ENCODE results near the gene HAX1.
"Not testable (repeated sequence)": the region's sequence is repeated elsewhere in the genome, so short reads cannot be mapped to it uniquely, and the experiment has no call there.

Gene HAX1

DNA sequence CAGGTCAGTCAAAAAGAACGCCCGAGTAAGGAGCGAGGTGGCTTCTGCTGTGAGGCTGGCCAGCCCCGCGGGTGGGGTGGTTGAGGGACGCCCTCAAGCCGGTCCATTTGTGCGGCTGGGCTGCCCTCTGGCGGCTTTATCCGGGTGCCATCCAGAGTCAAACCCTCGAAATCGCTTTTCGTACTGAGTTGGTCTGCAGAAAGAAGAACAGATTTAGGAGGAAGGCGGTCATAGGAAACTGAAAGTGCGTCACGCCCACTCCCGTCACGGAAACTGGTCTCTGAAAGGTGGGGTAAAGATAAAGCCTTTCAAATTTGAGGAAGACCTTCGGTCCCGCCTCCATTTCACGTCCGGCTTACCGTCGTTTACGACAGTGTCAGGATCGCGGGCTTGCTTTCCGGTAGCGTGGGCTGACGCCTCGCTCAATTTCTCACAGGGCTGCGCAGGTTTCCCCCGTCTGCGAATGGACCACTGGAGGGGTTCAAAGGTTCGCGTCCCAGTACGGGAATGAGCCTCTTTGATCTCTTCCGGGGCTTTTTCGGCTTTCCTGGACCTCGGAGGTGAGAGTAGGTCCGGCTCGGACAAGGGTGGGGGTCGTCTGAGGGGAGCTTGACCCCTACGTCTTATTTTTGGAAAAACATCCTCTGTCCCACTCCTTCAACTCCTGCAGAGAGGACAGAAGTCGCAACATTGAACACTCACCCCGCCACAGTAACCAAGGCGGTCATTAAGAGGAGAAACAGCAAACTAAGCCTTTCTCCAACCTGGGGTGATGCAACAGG lies at the start of gene HAX1:
Gene HAX1, plus strand, starts transcription at position 413 of the 782 bp plus-strand sequence. Its CDS starts 95 bp downstream, at position 508.
- FAIRE-seq, result peak; percentile 93
- peak; percentile 68 for DNase-seq (ENCODE audit: insufficient read length, low spot score)
- TF ChIP-seq, protein P1, sequence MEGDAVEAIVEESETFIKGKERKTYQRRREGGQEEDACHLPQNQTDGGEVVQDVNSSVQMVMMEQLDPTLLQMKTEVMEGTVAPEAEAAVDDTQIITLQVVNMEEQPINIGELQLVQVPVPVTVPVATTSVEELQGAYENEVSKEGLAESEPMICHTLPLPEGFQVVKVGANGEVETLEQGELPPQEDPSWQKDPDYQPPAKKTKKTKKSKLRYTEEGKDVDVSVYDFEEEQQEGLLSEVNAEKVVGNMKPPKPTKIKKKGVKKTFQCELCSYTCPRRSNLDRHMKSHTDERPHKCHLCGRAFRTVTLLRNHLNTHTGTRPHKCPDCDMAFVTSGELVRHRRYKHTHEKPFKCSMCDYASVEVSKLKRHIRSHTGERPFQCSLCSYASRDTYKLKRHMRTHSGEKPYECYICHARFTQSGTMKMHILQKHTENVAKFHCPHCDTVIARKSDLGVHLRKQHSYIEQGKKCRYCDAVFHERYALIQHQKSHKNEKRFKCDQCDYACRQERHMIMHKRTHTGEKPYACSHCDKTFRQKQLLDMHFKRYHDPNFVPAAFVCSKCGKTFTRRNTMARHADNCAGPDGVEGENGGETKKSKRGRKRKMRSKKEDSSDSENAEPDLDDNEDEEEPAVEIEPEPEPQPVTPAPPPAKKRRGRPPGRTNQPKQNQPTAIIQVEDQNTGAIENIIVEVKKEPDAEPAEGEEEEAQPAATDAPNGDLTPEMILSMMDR (IDR thresholded peaks at IDR 0.05; ENCODE audit: insufficient read depth, missing control alignments), result peak; percentile 78

DNA sequence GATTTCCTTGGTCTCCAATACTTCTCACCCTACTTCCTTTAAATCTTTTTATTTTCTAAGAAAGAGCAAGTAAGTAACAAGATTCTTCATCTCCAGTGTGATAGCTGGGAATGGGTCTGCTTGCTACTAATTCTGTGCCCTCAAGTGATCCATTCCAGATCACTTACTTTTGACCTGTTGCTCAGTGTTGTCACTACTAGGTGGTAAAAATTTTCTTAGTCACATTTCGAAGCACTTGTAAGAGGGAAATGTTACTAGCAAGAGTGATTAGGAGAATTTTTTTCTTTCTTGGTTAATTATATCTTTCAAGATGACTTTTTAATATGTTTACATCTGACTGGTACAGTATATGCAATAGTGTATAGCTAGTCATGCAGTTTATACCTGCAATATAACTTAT lies 49.5 kb upstream of the HAX1 start:
- FAIRE-seq, result peak; percentile 16
- DNase-seq (ENCODE audit: insufficient read length, low spot score), result no peak
- TF ChIP-seq, protein P1 (IDR thresholded peaks at IDR 0.05; ENCODE audit: insufficient read depth, missing control alignments), result no peak

DNA sequence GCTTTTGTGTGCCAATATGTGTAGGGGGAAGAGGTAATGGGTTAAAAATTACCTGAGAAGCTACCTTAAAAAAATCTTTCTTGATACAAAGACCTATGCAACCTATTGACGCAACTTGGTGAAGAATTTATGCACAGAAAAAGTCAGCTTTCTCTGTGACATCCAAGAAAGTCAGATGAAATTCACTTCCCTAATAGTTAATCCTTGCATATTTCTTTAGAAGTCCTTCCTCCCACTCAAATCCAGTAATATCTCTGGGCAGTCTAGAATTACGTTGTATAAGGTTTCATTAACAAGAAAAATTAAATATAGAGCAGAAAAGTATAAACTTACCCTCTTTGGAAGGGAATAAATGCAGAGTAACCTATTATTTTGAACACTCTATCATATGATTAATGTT lies 48.8 kb upstream of the HAX1 start:
- FAIRE-seq (no peak), DNase-seq (ENCODE audit: insufficient read length, low spot score) (no peak)
- TF ChIP-seq, protein P1 (IDR thresholded peaks at IDR 0.05; ENCODE audit: insufficient read depth, missing control alignments), result no peak

DNA sequence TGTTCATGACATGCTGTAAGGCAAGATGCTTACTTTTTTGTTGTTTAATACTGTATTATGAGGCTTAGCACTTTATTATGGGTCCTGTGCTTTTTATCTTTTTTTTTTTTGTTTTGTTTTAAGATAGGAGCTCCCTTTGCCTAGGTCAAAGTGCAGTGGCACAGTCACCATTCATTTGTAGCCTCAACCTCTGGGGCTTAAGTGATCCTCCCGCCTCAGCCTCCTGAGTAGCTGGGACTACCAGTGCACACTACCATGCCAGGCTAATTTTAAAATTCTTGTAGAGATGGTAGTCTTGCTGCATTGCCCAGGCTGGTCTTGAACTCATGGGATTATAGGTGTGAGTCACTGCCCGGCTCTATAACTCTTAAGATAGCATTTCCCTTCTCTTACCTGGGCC lies 47.1 kb upstream of the HAX1 start:
- FAIRE-seq (no peak), DNase-seq (ENCODE audit: insufficient read length, low spot score) (no peak)
- TF ChIP-seq, protein P1 (IDR thresholded peaks at IDR 0.05; ENCODE audit: insufficient read depth, missing control alignments), result no peak

DNA sequence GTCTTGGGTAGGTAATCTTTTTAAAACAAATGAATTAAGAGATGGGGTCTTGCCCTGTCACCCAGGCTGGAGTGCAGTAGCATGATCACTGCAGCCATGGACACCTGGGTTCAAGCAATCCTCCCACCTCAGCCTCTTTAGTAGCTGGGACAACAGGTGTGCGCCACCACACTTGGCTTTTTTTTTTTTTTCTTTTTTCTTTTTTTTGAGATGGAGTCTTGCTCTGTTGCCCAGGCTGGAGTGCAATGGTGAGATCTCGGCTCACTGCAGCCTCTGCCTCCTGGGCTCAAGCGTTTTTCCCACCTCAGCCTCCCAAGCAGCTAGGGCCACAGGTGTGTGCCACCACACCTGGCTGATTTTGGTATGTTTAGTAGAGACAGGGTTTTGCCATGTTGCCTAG lies 41.3 kb upstream of the HAX1 start:
- not testable (repeated sequence) for FAIRE-seq; DNase-seq (ENCODE audit: insufficient read length, low spot score)

DNA sequence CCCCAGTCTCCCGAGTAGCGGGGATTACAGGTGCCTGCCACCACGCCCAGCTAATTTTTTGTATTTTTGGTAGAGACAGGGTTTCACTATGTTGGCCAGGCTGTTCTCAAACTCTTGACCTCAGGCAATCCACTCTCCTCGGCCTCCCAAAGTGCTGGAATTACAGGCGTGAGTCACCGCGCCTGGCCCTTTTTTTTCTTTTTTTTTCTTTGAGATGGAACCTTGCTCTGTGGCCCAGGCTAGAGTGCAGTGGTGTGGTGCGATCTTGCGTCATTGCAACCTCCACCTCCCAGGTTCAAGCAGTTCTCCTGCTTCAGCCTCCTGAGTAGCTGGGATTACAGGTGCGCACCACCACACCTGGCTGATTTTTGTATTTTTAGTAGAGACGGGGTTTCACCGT lies 39.3 kb upstream of the HAX1 start:
- DNase-seq (ENCODE audit: insufficient read length, low spot score); FAIRE-seq: not testable (repeated sequence)

DNA sequence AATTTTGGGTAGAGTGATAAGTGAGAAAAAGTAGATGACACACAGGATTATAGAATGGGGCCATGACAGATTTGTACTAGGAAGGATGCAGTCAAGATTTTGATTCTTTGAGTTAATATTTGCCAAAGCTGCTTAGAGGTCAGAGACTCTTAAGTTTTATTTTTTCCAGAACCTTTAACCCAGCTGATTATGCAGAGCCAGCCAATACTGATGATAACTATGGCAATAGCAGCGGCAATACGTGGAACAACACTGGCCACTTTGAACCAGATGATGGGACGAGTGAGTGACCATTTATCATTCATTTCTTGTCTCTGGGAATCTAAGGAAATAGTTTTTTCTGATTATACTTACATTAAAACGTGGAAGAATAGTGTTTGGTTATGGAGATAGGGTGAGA lies 35.6 kb upstream of the HAX1 start:
- DNase-seq (ENCODE audit: insufficient read length, low spot score) (no peak), FAIRE-seq (no peak)
- TF ChIP-seq, protein P1 (IDR thresholded peaks at IDR 0.05; ENCODE audit: insufficient read depth, missing control alignments), result no peak

DNA sequence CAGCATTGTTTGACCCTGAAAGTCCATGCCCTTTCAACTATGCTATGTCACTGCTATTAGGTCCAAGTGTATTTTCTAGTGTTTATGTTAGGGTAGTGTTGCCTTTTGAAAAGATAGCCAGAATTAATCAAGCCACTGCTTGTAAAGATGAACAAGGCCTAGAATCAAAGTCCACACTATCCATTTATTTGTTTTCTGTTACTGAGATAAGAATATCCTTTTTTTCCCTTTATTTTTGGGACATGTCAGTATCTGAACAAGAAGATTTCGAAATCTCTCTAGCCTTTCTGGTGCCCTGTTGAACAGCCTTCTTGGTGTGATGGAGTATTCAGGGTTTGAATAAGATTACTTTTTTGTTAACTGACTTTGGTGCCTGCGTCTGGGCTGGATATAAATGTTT lies 35.0 kb upstream of the HAX1 start:
- TF ChIP-seq, protein P1 (IDR thresholded peaks at IDR 0.05; ENCODE audit: insufficient read depth, missing control alignments), result no peak
- DNase-seq (ENCODE audit: insufficient read length, low spot score) (no peak), FAIRE-seq (no peak)

All from D721Med (cell line).